ENCODE measurements around the gene UBQLN4.
A peak's percentile ranks its signal among the peaks of the same experiment; 100 is the strongest.
"Not testable (repeated sequence)": the region's sequence is repeated elsewhere in the genome, so short reads cannot be mapped to it uniquely, and the experiment has no call there.

Gene UBQLN4

GRCh38 chr1:156056326-156056849, 2.8 kb upstream of the UBQLN4 start:
- no peak for DNase-seq

DNA sequence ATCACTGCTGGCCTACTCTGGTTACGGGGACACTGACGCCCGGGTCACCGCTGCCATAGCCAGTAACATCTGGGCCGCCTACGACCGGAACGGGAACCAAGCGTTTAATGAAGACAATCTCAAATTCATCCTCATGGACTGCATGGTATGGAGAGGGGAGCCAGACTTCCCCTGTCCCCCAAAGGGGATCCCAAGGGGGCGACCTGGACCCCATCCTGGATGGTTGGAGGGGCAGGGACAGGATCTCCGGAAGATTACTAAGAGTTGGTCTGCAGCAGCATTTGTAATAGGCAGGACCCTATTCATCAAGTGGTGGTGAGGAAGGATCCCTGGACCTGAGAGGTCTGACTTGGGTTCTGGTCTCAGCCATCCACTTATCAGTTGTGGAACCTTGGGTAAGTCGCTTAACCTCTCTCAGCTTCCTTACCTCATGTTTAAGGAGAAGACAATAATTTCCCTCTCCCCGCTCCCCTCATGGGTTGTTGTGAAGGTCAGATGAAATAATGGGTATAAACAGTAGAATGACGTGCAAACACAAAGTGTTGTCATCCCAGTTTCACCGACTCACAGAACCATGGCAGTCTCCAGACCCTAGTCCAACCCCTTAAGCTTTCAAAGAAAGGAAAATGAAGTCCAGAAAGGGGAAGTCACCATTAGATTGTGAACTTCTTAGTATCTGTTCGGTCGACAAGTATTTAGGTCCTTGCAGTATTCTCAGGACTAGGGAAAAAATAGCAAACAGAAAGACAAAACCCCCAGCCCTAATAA, 1.9 kb upstream of the UBQLN4 start:
- DNase-seq, result no peak

- peak; percentile 97 for DNase-seq
Observed at GRCh38 chr1:156054500-156055280, 1.1 kb upstream of the UBQLN4 start, which contains the start of gene LAMTOR2. Gene LAMTOR2 (plus strand): TSS chr1:156054782. CDS start chr1:156054890, 108 bp downstream.

GRCh38 chr1:156052862-156053767, 483 bp downstream of the UBQLN4 start:
- peak; percentile 73 for DNase-seq

DNA sequence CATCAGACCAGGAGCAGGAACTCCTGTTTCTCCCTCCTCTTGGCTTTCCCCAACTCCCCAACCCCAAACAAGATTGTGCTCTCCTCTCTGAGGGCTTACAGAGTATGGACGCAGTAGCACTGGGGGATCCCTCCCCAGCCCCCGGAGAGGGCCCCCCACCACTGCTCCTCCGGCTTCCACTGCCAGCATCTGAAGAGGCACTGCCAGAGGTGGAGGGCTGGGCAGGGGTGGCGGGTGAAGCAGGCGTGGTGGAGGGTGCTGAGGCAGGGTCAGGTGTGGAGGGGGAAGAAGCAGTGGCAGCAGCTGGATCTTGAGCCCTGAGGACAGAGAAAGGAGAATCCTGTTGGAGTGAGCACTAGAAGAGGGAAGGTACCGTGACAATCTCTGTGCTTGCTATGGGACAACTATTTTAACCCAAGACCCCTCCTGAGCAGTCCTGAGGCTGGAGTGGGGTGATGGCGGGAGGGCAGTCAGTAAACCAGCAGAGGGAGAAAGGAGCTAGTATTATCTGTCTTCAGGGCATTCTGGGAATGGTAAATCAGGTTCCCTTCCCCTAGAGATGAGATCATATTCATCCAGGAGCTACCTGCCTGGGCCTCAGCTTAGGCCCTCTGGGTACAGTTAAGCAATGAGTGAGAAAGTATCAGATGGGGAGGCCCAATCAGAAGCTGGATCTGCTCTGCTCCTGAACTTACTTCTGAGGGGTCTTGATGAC, 2.4 kb downstream of the UBQLN4 start:
- DNase-seq, result no peak

DNA sequence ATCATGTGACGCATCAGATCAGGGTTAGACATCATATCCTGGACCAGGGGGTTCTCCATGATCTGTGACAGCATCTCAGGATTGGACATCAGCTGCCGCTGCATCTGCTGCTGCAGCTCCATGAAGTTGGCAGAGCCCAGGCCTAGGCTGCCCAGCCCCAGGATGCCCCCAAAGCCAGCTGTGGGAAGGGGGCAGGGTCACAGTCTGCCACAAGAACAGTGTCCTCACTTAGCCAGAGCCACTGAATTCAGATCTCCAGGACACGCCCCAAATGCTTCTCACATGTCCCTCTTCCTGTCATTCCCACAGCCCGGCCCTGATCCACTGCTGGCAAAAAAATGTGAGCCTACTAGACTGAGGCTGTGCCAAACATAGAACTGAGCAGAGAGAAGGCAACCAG, 3.2 kb downstream of the UBQLN4 start:
- no peak for DNase-seq

DNA sequence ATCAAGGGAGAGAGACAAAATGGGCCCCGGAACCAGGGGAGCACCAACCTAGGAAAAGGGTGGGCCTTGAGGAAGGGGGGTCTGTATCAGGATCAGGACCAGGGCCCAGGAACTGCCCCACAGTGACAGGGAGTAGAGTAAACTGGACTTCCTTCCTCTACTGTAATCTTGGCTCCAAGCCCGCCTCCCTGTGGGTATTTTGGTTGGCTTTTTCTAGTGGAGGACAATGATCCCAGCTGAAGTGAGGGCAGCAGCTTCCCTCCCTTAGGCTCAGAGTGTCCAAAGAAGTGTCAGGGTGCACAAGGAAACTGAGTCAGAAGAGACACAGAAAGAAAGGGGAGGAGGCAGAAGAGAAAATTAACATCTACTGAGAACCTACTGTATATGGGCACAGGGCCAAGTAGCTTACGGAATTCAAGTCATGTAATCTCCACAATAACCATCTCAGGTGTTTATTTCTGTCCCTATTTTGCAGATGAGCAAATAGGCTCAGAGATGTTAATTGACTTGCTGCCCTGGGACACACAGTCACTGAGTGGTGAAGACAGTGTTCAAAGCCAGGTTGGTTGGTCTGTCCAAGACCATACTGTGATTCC, 4.8 kb downstream of the UBQLN4 start:
- no peak for DNase-seq

- DNase-seq, result no peak
Observed at GRCh38 chr1:156045076-156045475, 8.5 kb downstream of the UBQLN4 start.

DNA sequence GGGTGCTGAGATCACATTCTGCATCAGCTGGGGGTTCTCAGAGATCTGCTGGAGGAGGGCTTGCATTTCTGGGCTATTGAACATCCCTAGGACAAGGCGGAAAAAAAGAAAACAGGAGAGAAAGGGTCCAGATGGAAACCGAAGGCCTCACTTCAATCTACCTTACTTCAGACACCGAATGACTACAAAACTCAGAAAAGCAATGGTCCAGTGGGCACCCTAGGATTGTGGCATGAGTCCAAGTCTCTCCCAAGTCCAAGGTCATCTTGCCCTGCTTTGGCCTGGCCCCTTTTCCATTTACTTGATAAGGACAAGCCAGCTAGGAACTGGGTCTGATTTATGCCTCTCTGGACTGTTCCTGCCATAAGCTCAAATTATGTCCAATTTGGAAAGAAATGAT, 10.8 kb downstream of the UBQLN4 start:
- no peak for DNase-seq

DNA sequence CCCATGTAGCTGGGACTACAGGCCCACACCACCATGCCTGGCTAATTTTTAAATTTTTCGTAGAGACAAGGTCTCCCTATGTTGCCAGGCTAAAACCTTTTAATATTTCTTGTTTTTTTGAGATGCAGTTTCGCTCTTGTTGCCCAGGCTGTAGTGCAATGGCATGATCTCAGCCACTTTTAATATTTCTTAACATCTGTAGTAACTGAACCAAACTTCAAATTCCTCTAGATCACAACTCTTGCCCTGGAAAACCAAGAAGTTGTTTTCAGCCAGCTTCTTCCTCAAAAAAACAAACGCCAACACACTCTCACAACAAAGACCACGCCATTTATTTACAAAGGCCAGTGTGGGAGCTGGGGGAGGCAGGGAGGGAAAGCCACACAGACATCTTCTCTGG, 18.6 kb downstream of the UBQLN4 start:
- not testable (repeated sequence) for DNase-seq

DNA sequence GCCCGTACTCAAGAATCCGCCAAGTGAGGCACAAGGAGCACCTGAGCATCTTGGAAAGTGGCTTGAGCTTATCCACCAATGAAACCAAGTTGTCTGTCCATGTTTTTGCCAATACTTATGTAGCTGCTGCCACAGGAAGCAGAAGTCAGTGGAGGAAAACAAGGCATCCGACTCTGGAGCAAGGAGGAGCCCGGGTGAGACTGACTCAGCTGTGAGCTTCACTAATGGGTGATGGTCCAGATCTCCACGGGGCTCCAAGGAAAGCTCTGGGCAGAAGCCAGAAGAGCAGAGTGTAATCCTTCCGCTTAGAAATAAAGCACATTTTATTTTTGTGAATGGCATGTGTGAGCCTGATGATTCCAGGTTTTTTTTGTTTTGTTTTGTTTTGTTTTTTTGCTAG, 20.6 kb downstream of the UBQLN4 start:
- no peak for DNase-seq

GRCh38 chr1:156026588-156026987, 27.0 kb downstream of the UBQLN4 start:
- no peak for DNase-seq

- DNase-seq, result peak; percentile 20
Observed at GRCh38 chr1:156025876-156026275, 27.7 kb downstream of the UBQLN4 start.

DNA sequence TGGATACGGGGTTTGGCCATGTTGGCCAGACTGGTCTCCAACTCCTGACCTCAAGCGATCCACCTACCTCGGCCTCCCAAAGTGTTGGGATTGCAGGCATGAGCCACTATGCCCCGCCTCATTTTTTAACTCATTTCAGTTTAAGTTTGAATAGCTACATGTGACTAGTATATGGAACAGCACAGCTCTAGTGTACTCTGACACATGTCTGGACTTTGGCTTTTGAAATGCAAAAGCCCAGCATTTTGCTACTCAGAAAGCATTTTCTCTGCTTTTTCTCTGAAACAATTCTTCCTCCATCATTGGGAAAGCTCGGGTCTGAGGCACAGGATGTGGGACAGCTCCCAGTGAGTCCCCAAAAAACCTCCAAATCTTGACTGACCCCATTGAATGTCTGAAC, 28.8 kb downstream of the UBQLN4 start:
- DNase-seq, result no peak

GRCh38 chr1:156021954-156022353, 31.6 kb downstream of the UBQLN4 start:
- no peak for DNase-seq

DNA sequence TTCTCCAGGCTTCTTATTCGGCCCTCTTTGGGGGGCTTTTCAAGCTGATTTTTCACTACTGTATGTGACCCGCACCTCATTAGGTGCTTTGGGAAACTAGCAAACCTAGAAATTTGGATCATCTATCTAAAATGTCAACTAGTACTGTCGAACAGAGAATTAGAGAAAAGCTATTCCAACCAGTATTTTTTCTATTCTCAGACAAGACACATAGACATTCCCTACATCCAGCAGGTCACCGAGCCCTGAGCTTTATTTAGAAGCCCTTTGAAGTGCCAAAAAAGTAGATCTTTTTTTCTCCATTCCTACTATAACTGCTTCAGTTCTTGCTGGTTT, 32.5 kb downstream of the UBQLN4 start:
- DNase-seq, result no peak

DNA sequence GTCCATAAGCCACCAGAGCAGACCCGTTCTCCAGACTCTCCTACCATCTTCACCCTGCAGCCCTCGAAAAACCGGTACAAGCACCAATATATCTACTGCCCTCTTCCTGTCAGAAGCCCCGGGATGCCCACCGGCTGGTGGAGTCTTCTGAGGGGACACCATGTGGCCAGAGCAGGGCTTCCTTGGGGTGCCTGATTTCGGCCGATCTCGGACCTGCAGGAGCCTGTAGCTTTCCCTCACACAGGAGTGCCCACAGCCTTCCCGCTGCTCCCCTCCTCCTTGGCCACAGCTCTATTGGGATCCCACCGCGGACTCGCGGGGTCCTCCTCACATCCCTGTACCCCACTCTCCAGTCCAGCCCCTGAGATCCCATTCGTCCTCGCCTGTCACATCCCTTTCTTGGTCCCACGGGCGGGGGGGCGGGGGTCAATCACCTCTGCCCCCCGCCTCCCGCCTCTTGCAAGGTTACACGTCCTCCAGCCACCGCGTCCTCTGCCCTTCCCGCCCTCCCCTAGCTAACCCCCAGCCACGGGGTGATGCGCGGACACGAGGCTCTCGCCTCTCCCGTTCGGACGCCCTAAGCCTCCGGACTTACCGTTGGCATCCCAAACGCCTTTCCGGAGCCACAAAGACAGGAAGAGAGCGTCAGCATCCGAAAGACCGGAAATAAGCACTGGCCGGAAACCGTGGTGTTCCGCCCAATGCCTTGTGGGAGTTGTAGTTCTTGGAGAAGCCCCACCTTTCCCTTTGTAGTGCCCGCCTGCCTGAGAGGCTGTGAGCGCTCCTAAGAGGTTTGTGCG, 33.1 kb downstream of the UBQLN4 start, which contains the start of gene SSR2:
Gene SSR2, minus strand, starts transcription at position 659 of the 800 bp plus-strand sequence. CDS start 784 bp downstream, outside the sequence.
- DNase-seq, result peak; percentile 86

DNA sequence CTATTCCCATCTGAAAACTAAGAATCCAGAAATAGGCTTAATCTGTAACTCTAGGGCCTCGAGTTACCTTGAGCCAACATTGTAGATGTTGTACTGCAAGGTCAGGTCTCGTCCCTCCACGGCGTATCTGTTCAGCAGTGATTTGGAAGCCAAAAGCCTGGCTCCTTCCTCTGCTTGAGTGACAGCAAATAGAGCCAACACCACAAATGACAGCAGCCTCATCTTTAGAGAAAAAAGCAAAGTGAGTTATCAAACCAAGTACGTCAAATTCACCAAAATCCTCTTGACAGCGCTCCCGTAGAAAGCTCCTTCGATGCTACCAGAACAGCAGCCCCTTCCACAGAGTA, 33.7 kb downstream of the UBQLN4 start:
- no peak for DNase-seq

GRCh38 chr1:156014829-156015228, 38.8 kb downstream of the UBQLN4 start:
- DNase-seq, result no peak

GRCh38 chr1:156012051-156012817, 41.4 kb downstream of the UBQLN4 start:
- no peak for DNase-seq
